Left lung (tissue), 10 donors: ENCODE results near the gene HSD11B1L. TPM values are rescaled to one million over a fixed set of nuclear protein-coding genes. Genes with fewer than 3 reads are reported as not detected.
A peak's percentile ranks its signal among the peaks of the same experiment; 100 is the strongest.

ENCODE experiments used
- ATAC-seq: fragments of 200-7000 bp; cut with Tn5 transposase; one replicate; pipeline ENCODE4 v1.9.1; 2020; ENCODE audit warnings: moderate library complexity
- DNase-seq, 4 donors: peaks; one replicate each; pipeline ENCODE4 v3.0.0-alpha.2; 2013 to 2020
- H3K27ac ChIP-seq, 2 donors: fragments of 200-600 bp; sonication (generic) in 1 of 2; one replicate each; pipeline versions ENCODE4 v1.5.0 to v1.8.0; 2020 to 2021
- H3K27me3 ChIP-seq, 2 donors: fragments of 200-600 bp; sonication (generic) in 1 of 2; one replicate each; pipeline versions ENCODE4 v1.5.0 to v1.8.0; 2020 to 2021
- H3K36me3 ChIP-seq, 2 donors: fragments of 200-600 bp; sonication (generic) in 1 of 2; one replicate each; pipeline versions ENCODE4 v1.5.0 to v1.8.0; 2020 to 2021
- H3K4me1 ChIP-seq, 2 donors: fragments of 200-600 bp; one replicate each; pipeline ENCODE4 v1.8.0; 2021
- H3K4me3 ChIP-seq, 2 donors: fragments of 200-600 bp; sonication (generic) in 1 of 2; one replicate each; pipeline versions ENCODE4 v1.5.0 to v1.8.0; 2020 to 2021; ENCODE audit warnings: mild to moderate bottlenecking in 1 of 2
- H3K9me3 ChIP-seq, 2 donors: fragments of 200-600 bp; sonication (generic) in 1 of 2; one replicate each; pipeline versions ENCODE4 v1.5.0 to v1.8.0; 2020 to 2021
- intact Hi-C, 2 donors: fragments of 100-400 bp; cut with DNase I; formaldehyde crosslinking; loops; one replicate each; pipeline versions ENCODE4 v1.11.2 to v1.14.2; 2022
- polyA plus RNA-seq, 6 donors: library from polyadenylated mRNA; unstranded; fragments of 120-200 nt; gene quantifications; one replicate each; pipeline ENCODE4 v1.2.1, GENCODE V29; 2013; ENCODE audit not compliant: insufficient read length in 6 of 6
- total RNA-seq, 2 donors: library from RNA; stranded (reverse); fragmentation: NEBNext Ultra II Directional; extraction: Animal tissue kit (Norgen Biotek cat#: 25700); gene quantifications; one replicate each; pipeline ENCODE4 v1.2.1, GENCODE V29; 2021
- TF ChIP-seq, protein P1 (sequence below), 2 donors: fragments of 200-600 bp; sonication (generic) in 1 of 2; IDR thresholded peaks; one replicate each; pipeline versions ENCODE4 v1.5.0 to v1.8.0; 2021; ENCODE audit warnings: antibody characterized with exemption in 2 of 2
- donor health status: DM: no; HTN: yes; CAD: no.
- donor health status: DM: no; HTN: no; CAD: no.

The HSD11B1L gene
- total and polyA plus RNA-seq, 8 donors = 5.8 to 12.2 (median 7.9) TPM

DNA sequence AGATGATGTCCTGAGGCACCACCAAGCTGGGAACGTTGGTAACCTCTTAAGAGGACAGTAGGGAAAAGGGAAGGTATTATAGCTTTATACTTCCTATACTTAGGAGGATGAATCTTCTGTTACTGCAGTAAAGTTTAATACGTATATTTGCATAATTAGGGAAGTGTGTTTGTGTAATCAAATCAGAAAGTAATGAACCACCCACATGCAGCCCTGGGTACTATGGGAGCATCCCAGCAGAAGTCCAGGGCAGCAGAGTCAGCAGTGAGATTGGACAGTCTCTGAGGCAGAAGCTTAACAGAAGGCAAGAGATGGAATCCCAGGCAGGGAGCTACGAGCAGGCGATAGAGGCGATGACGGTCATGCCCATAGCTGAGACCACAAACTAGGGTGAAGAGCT, 45.4 kb upstream of the HSD11B1L start:
- no peak overlapping the region for H3K4me3 ChIP-seq
- TF ChIP-seq, protein P1, sequence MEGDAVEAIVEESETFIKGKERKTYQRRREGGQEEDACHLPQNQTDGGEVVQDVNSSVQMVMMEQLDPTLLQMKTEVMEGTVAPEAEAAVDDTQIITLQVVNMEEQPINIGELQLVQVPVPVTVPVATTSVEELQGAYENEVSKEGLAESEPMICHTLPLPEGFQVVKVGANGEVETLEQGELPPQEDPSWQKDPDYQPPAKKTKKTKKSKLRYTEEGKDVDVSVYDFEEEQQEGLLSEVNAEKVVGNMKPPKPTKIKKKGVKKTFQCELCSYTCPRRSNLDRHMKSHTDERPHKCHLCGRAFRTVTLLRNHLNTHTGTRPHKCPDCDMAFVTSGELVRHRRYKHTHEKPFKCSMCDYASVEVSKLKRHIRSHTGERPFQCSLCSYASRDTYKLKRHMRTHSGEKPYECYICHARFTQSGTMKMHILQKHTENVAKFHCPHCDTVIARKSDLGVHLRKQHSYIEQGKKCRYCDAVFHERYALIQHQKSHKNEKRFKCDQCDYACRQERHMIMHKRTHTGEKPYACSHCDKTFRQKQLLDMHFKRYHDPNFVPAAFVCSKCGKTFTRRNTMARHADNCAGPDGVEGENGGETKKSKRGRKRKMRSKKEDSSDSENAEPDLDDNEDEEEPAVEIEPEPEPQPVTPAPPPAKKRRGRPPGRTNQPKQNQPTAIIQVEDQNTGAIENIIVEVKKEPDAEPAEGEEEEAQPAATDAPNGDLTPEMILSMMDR (IDR thresholded peaks at IDR 0.05) = no peak
- ATAC-seq (no peak), DNase-seq (no peak)
- no peaks in the 10 kb centered on the region for H3K27me3 ChIP-seq
- no peaks in the 10 kb centered on the region for H3K9me3 ChIP-seq
- peaks cover 0 to 10% of the 10 kb centered on the region in 2 donors for H3K36me3 ChIP-seq
- H3K4me1 ChIP-seq = peaks cover 21 to 72% of the 10 kb centered on the region in 2 donors
- H3K27ac ChIP-seq = no peak overlapping the region
- intact Hi-C loops = no loop called here

DNA sequence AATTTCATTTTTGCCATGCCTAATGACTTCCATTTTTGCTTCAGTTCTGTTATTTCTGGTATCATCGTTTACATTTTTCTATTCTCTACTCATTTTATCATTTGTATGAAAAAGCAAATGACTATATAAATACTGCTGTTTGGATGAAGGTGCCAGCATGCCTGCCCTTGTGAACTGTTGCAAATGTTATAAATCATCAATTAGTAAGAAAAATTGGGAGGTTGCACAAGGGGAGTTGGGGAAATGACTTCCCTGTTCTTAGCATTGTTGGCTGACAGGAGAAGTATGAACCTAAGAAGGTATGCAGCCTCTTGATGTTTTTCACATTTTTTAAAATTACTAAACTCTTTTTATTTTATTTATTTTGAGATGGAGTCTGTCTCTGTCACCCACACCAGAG, 42.9 kb upstream of the HSD11B1L start:
- Histone ChIP-seq H3K9me3 (no peaks in the 10 kb centered on the region), H3K27me3 (no peaks in the 10 kb centered on the region), H3K4me3 (no peak overlapping the region), H3K4me1 (peaks cover 2 to 52% of the 10 kb centered on the region in 2 donors), H3K36me3 (peaks cover 0 to 21% of the 10 kb centered on the region in 2 donors), H3K27ac (peak overlapping the region in 1 of 2 donors; percentile 41)
- intact Hi-C loops = no loop called here
- TF ChIP-seq, protein P1 (IDR thresholded peaks at IDR 0.05) = no peak
- ATAC-seq = no peak
- DNase-seq = no peak

DNA sequence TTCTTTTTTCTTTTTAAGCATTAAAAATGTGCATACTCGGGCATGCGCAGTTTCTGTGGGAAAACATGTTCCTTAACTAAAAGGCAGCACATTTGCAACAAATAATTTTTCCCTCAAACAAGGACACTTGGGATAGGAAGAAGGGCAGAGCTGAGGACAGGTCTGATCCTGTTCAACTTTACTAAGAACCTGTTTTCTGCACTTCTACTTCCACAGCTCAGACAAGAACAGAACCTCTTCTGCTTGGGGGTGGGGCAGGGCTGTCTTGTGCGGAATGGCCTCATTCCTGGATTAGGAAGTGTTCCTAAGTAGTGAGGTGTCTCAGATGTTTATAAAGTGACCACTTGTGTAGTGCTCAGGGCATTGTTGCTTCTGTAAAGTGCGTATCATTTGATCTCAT, 39.7 kb upstream of the HSD11B1L start:
- Histone ChIP-seq H3K4me1 (peaks cover 0 to 26% of the 10 kb centered on the region in 2 donors), H3K36me3 (peaks cover 0 to 49% of the 10 kb centered on the region in 2 donors), H3K27ac (no peak overlapping the region), H3K9me3 (no peaks in the 10 kb centered on the region), H3K4me3 (no peak overlapping the region), H3K27me3 (no peaks in the 10 kb centered on the region)
- TF ChIP-seq, protein P1 (IDR thresholded peaks at IDR 0.05) = no peak
- intact Hi-C loops = no loop called here
- DNase-seq (no peak), ATAC-seq (peak; percentile 41)

DNA sequence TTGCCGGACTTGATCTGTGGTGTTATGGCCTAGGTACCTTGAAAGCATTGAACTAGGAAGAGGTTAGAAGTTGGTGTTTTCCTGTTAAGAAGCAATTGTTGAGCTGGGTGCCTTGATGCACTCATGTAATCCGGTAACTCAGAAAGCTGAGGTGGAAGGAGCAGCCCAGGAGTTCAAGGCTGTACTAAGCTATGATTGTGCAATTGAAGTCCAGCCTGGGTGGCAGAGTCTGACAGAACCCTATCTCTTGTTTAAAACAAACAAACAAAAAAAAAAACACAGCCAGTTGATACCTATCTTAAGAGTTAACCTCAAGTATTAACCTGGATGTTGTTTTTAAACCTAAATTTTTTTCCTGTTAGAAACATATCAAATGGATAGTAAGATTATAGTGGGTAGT, 38.6 kb upstream of the HSD11B1L start:
- intact Hi-C loops = no loop called here
- no peaks in the 10 kb centered on the region for H3K27me3 ChIP-seq
- no peak overlapping the region for H3K4me3 ChIP-seq
- TF ChIP-seq, protein P1 (IDR thresholded peaks at IDR 0.05) = no peak
- no peak for DNase-seq
- no peak for ATAC-seq
- no peaks in the 10 kb centered on the region for H3K9me3 ChIP-seq
- H3K36me3 ChIP-seq = peaks cover 0 to 59% of the 10 kb centered on the region in 2 donors
- peaks cover 0 to 17% of the 10 kb centered on the region in 2 donors for H3K4me1 ChIP-seq
- H3K27ac ChIP-seq = no peak overlapping the region

DNA sequence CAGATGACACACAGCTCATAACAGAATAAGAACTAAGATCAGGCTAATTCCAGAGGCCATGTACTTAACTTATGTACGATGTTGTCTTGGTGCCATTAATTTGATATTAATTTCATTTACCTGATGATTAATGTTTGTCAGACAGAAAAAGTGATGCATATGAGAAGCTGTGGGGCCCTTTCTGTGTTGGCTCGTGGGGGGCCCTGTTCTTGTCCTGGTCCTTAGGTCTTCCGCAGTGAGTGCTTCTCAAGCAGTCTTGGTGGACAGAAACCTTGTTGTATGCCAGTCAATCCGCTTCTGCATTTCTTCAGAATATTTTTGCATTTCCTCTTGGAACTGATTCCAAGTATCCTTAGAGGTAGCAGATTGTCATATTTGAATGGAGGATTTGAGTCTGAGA, 37.8 kb upstream of the HSD11B1L start:
- TF ChIP-seq, protein P1 (IDR thresholded peaks at IDR 0.05) = no peak

More for the DNA sequence above, 37.8 kb upstream of the HSD11B1L start:
- DNase-seq (no peak), ATAC-seq (no peak)
- H3K36me3 ChIP-seq = peaks cover 0 to 68% of the 10 kb centered on the region in 2 donors
- intact Hi-C loops = no loop called here
- H3K27me3 ChIP-seq = no peaks in the 10 kb centered on the region
- H3K9me3 ChIP-seq = no peaks in the 10 kb centered on the region
- no peak overlapping the region for H3K4me3 ChIP-seq
- peaks cover 0 to 9% of the 10 kb centered on the region in 2 donors for H3K4me1 ChIP-seq
- no peak overlapping the region for H3K27ac ChIP-seq
